Measurements from ENCODE around the gene BRD3OS. TPM values are rescaled to one million over a fixed set of nuclear protein-coding genes. Genes with fewer than 3 reads are reported as not detected.

The BRD3OS gene
- total RNA-seq, 1 experiment from 2014 or later: 13.3 TPM

- no peak for TF ChIP-seq CTCF (IDR thresholded peaks at IDR 0.05; ENCODE audit: unreplicated experiment)
- no peaks in the 10 kb centered on the region for H3K9me3 Mint-ChIP-seq (ENCODE audit: unreplicated experiment)
- H3K36me3 Mint-ChIP-seq (ENCODE audit: insufficient read depth, unreplicated experiment): no peaks in the 10 kb centered on the region
- H3K4me3 Mint-ChIP-seq (ENCODE audit: unreplicated experiment): no peak overlapping the region
- no peak overlapping the region for H3K27ac Mint-ChIP-seq (ENCODE audit: low read depth, unreplicated experiment)
- no peaks in the 10 kb centered on the region for H3K4me1 Mint-ChIP-seq (ENCODE audit: insufficient read depth, unreplicated experiment)
- intact Hi-C loops (cut with micrococcal nuclease): no loop called here
- DNase-seq (ENCODE audit: unreplicated experiment): no peak
- BruUV-seq (replicated peaks): no TSS peak
- POLR2A ChIA-PET: interaction anchor here (1.6 kb wide), 1 partner anchor 20 kb away, joined by 4 read pairs; the partner anchor contains the start of gene BRD3OS
- CTCF ChIA-PET: interaction anchor here (0.6 to 0.9 kb wide), 3 partner anchors 11 to 516 kb away, joined by 3 to 4 read pairs (median 3); no protein-coding TSS in a partner anchor
- peaks cover 13% of the 10 kb centered on the region for H3K27me3 Mint-ChIP-seq (ENCODE audit: insufficient read depth, unreplicated experiment)
Measured at GRCh38 chr9:134004131-134004873, 21.0 kb upstream of the BRD3OS start.

- no peaks in the 10 kb centered on the region for H3K9me3 Mint-ChIP-seq (ENCODE audit: unreplicated experiment)
- intact Hi-C loops (cut with micrococcal nuclease): no loop called here
- ChIA-PET POLR2A (interaction anchor here (1.6 kb wide), 1 partner anchor 20 kb away, joined by 4 read pairs; the partner anchor contains the start of gene BRD3OS), CTCF (interaction anchor here (0.8 to 0.9 kb wide), 2 partner anchors 11 to 222 kb away, joined by 3 to 4 read pairs; no protein-coding TSS in a partner anchor)
- TF ChIP-seq CTCF (IDR thresholded peaks at IDR 0.05; ENCODE audit: unreplicated experiment): no peak
- H3K4me1 Mint-ChIP-seq (ENCODE audit: insufficient read depth, unreplicated experiment): no peaks in the 10 kb centered on the region
- H3K36me3 Mint-ChIP-seq (ENCODE audit: insufficient read depth, unreplicated experiment): no peaks in the 10 kb centered on the region
- H3K27ac Mint-ChIP-seq (ENCODE audit: low read depth, unreplicated experiment): no peak overlapping the region
- no TSS peak for BruUV-seq (replicated peaks)
- no peak for DNase-seq (ENCODE audit: unreplicated experiment)
- H3K4me3 Mint-ChIP-seq (ENCODE audit: unreplicated experiment): no peak overlapping the region
- H3K27me3 Mint-ChIP-seq (ENCODE audit: insufficient read depth, unreplicated experiment): peaks cover 13% of the 10 kb centered on the region
Measured at GRCh38 chr9:134004881-134005280, 20.4 kb upstream of the BRD3OS start.

GRCh38 chr9:134005381-134005780, 19.9 kb upstream of the BRD3OS start:
- no TSS peak for BruUV-seq (replicated peaks)
- Mint-ChIP-seq H3K9me3 (ENCODE audit: unreplicated experiment) (no peaks in the 10 kb centered on the region), H3K27me3 (ENCODE audit: insufficient read depth, unreplicated experiment) (peaks cover 13% of the 10 kb centered on the region), H3K4me1 (ENCODE audit: insufficient read depth, unreplicated experiment) (no peaks in the 10 kb centered on the region), H3K36me3 (ENCODE audit: insufficient read depth, unreplicated experiment) (no peaks in the 10 kb centered on the region), H3K4me3 (ENCODE audit: unreplicated experiment) (no peak overlapping the region), H3K27ac (ENCODE audit: low read depth, unreplicated experiment) (no peak overlapping the region)
- ChIA-PET CTCF (interaction anchor here (1.1 kb wide), 2 partner anchors 10 to 11 kb away, joined by 3 read pairs; no protein-coding TSS in a partner anchor), POLR2A (interaction anchor here (1.6 kb wide), 1 partner anchor 19 kb away, joined by 4 read pairs; the partner anchor contains the start of gene BRD3OS)
- no peak for TF ChIP-seq CTCF (IDR thresholded peaks at IDR 0.05; ENCODE audit: unreplicated experiment)
- intact Hi-C loops (cut with micrococcal nuclease): no loop called here
- no peak for DNase-seq (ENCODE audit: unreplicated experiment)

GRCh38 chr9:134007150-134007549, 18.1 kb upstream of the BRD3OS start:
- CTCF ChIA-PET: interaction anchor here (0.9 to 1.3 kb wide), 2 partner anchors 12 to 13 kb away, joined by 3 read pairs; no protein-coding TSS in a partner anchor
- POLR2A ChIA-PET: no interaction called here
- Mint-ChIP-seq H3K27ac (ENCODE audit: low read depth, unreplicated experiment) (no peak overlapping the region), H3K9me3 (ENCODE audit: unreplicated experiment) (no peaks in the 10 kb centered on the region), H3K4me1 (ENCODE audit: insufficient read depth, unreplicated experiment) (no peaks in the 10 kb centered on the region), H3K27me3 (ENCODE audit: insufficient read depth, unreplicated experiment) (peaks cover 13% of the 10 kb centered on the region), H3K4me3 (ENCODE audit: unreplicated experiment) (no peak overlapping the region), H3K36me3 (ENCODE audit: insufficient read depth, unreplicated experiment) (no peaks in the 10 kb centered on the region)
- no TSS peak for BruUV-seq (replicated peaks)
- intact Hi-C loops (cut with micrococcal nuclease): no loop called here
- TF ChIP-seq CTCF (IDR thresholded peaks at IDR 0.05; ENCODE audit: unreplicated experiment): no peak
- DNase-seq (ENCODE audit: unreplicated experiment): no peak

Data from MCF 10A (cell line).